HG03064 (cell line): Measurements from ENCODE around the gene SNTA1.
"Not testable (repeated sequence)": the region's sequence is repeated elsewhere in the genome, so short reads cannot be mapped to it uniquely, and the experiment has no call there.

Experiments
- ATAC-seq: cut with Tn5 transposase; IDR thresholded peaks from one replicate; pipeline ENCODE4 v1.9.1; 2021; ENCODE audit warnings: low read depth; ENCODE audit not compliant: unreplicated experiment

SNTA1 gene

DNA sequence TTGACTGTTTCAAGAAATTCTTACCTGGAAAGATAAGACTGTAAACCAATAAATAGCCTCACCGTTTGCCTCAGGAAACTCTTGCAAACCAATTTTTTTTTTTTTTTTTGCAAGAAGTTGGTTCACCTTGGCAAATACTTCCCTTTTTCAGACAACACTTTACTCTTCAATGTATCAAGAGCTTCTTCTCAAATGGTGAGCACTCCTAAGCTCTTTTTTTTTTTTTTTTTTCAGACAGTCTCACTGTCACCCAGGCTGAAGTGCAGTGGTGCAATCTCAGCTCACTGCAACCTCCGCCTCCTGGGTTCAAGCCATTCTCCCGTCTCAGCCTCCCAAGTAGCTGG is 22.7 kb upstream of the SNTA1 start:
- no peak for ATAC-seq

DNA sequence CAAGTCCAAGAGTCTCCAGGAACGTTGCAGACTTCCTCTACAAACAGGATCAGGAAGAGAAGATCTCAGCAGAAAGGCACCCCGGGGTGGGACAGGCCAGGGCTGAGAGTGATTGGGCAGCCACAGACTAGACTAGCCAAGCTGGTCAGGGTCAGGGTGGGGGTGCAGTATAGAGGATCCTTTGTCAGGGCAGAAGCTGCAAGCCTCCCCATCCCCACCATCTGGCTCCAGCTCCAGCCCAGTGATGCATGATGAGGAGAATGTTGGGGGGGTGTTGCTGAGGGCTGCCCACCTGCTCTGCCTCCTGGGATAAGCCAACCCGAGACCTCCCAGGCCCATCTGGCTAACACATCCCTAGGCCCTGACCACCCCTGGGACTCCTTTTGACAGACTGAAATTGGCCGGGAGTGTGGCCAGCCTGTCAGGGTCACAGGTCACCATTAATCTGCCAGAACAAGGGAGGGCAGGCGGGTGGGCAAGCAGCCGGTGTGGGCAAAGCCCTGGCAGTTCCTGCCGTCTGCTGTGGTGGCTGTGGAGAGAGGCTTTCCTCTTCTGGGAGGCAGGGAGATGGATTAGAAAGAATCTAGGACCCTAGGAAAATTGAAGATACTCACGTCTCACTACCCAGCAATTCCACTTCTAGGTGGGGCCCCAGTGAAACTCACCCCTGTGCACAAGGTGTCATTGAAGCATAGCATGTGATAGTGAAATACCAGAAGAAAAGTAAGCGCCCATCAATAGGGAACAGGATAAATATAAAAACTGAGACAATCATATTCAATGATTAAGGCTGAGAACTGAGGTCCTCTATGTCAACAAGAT is 22.1 kb upstream of the SNTA1 start:
- ATAC-seq = no peak

DNA sequence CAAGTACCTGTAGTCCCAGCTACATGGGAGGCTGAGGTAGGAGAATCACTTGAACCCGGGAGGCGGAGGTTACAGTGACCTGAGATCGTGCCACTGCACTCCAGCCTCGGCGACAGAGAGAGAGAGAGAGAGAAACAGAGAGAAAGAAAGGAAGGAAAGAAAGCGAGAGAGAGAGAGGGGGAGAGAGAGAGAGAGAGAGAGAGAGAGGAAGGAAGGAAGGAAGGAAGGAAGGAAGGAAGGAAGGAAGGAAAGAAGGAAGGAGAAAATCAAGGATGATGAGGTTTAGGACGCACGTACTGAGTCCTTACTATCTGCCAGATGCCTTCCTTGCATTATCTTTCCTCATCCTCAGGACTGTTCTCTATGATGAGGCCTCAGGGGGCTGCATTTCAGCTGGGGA is 21.2 kb upstream of the SNTA1 start:
- ATAC-seq = not testable (repeated sequence)

DNA sequence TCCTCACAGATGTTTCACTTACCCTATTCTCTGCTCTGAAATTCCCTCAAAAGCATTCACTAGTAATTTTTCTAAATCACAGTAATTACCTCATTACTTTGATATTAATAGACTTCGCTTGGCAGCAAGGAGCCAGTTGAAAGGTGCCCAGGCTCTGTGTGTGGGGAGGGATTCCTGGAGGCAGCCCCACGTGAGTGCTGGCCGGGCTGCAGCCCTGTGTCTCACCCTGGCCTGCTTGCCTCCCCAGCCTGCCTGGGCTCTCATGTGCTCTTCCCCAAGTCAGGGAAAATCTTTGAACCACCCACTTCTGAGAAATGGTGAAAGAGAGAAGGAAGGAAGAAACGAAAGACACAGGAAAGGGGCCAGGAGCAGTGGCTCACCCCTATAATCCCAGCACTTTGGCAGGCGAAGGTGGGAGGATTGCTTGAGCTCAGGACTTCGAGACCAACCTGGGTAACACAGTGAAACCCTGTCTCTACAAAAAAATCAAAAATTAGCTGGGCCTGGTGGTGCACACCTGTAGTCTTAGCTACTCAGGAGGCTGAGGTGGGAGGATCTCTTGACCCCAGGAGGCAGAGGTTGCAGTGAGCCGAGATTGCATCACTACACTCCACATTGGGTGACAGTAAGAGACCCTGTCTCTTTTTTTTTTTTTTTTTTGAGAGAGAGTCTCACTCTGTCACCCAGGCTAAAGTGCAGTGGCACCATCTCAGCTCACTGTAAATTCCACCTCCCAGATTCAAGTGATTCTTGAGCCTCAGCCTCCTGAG is 20.0 kb upstream of the SNTA1 start:
- ATAC-seq = no peak

DNA sequence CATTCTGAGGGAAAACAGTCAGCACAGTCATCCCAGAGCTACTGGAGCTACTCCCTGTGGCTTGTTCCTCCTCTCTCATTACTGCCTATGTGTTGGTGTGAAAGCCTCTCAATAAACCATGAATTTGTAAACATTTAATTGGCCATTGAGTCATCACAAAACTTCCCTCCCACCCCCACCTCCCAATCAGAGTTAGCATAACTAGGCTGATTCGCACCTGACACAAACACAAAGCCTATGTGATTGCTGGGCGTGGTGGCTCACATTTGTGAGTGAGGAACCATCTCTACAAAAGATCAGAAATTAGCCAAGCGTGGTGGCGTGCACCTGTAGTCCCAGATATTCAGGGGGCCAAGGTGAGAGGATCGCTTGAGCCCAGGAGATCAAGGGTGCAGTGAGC is 17.1 kb upstream of the SNTA1 start:
- ATAC-seq = no peak

DNA sequence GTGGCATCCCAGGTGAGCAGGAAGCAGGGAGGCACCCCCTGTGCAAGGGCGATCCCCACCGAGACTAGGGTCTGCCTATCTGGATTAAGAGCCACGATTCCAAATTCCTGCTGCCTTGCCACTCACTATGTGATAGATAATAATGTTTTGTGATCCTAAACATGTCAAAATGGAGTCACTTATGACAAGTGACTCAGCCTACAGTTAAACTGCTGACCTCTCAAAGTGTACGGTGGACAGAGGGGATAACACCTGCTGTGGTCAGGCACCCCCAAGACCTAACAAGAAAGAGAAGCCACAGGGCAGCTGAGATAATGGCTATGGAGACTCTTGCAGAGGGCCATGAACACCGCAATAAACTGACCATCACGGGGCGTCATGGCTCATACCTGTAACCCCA is 16.0 kb upstream of the SNTA1 start:
- no peak for ATAC-seq

DNA sequence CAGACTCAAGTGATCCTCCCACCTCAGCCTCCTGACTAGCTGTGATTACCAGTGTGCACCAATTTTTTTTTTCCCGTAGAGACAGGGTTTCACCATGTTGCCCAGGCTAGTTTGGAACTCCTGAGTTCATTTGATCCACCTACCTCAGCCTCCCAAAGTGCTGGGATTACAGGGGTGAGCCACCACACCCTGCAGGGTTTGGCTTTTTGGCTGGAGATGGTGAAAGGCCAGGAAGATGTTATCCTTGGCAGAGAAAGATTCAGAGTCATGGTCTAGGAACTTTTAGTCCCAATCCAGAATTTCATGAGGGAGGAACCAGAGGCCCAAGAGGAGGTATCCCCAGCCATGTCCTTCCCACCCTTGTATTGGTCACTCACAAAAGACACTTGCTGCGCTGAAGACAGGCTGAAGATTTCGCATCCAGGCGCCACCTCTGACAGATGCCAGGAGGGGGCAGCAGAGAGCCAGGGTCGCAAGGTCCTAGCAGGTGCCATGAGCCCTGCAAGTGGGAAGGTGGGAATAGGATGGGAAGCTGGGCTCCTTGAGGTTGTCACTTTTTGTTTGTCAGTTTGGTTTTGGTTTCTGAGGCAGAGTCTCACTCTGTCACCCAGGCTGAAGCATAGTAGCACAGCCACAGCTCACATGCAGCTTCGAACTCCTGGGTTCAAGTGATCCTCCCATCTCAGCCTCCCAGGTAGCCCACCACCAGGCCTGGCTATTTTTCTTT is 13.5 kb upstream of the SNTA1 start:
- not testable (repeated sequence) for ATAC-seq

DNA sequence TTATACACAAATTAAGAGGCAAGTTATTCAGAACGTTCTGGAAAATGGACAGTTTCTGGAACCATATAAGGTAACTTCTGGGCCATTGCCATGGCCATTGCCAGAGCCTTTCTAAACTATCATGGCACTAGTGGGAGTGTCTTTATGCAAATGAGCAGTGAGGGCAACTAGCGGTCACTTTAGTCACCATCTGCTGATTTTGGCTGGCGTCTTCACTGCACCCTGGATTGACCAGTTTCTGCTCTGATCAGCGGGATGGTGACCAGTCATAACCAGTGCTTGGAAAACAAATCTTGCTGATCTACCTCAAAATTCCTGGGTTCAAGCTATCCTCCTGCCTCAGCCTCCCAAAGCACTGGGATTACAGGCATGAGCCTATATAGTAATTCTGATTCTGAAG is 7.3 kb upstream of the SNTA1 start:
- no peak for ATAC-seq

DNA sequence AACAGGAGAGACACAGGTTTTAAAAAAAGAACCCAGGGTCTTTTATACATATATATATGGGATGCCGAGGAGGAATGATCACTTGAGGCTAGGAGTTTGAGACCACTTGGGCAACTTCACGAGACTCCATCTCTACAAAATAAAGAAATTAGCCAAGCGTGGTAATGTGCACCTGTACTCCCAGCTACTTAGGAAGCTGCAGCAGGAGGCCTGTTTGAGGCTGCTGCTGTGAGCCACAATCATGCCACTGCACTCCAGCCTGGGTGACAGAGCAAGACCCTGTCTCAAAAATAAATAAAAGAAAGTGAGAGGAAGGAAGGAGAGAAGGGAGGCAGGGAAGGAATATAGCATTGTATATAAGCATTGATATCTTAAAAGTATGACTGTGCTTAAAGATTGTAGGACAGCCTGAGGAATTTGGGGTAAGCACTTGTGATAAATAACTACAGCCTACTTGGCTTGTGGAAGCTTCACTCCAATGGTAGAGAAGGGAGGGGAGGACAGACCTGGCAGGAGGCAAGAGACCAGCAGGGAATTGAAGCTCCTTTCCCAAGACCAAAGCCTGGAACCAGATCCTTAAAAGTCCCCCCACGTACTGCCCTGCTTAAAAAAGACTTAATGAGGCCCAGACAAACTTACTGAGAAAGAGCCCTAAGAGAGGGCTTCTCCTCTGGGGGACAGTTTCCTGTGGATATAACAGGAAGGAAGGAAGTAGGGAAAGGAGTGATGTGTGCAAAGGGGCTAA is 2.5 kb upstream of the SNTA1 start:
- no peak for ATAC-seq

DNA sequence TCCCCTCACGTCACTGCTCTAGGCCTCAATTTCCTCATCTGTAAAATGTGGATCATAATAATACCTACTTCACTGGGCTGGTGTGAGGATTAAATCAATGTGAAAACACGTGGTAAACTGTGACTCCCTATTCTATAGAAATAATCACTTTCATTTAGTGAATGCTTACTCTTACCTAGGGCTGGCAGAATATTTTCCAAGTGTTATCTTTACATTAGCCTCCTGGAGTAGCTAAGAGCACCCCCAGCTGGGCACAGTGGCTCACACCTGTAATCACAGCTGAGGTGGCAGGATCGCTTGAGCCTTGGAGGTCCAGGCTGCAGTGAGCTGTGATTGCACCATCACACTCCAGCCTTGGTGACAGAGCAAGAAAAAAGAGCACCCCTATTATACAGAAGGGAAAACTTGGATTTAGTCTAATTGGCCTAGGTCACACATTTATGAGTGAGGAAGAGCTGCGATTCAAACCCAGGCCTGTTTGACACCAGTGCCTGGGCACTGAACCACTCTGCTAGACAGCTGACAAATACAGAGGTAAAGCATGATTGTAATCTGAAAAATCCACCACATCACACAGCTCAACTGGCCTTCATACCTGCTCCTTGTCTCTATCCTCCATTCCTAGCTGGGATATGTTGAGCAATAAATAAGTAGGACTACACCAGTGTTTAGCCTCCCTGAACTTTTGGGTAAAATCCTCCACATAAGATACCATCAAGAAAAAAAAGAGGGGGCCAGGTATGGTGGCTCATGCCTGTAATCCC is 1.4 kb upstream of the SNTA1 start:
- no peak for ATAC-seq

DNA sequence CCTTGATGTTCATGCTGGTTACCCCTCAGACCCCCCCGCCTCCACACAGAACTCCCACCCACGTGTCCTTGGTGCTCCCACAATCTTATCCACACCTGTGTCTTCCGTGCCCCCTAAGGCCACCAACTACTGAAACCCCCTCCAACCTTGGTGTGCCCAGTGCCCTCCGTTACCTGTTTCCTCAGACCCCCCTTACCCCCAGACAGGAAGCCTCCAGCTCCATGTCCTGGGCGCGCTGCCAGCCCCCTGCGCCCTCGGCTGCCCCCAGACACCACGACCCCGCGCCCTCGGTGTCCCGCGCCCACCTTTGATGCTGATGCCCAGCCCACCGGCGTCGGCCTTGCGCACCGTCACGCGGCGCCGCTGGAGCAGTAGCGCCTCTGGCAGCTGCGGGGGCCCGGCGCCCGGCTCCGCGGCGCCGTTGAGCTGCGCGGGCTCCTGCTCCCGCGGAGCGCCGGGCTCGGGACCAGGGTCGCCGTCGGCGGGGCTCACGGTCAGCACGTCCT is 504 bp downstream of the SNTA1 start:
- ATAC-seq = no peak

DNA sequence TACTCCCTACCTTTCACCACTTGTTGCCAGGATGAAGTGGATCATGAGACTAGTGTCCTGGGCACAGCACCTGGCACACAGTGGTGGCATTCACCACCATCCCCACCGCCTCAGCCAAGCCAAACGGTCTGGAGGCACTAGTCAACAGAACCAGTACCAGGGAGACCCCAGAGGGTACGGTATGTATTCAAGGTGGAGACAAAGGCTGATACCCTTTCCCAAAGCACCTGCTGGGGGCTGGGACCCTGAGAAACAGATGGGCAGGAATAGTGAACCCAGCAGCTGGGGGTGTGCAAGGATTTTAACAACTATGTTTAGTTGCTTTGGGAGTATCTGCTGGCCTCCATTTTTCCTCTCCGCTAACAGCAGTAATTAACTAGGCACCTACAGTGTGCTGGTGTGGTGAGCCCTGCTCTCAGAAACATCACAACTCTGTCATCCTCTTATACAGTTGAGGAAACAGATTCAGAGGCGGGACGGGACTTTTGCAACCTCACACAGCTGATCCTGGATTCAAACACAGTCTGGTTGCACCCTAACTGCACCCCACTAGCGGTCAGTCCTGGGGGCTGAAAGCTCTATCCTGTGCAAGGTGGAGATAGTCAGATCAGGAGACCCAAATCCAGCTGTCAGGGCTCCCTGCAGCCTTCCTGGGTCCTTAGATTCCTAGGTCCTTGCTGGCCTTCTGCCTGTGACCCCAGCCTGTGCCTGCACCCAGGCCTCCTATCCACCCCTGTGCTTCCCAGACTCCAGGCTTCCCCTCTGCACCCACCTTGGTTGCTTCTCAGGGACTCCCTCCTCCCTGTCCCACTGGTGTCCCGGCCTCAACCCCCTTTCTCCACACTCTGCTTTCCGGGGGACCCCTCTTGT is 1.2 kb downstream of the SNTA1 start:
- ATAC-seq = no peak

DNA sequence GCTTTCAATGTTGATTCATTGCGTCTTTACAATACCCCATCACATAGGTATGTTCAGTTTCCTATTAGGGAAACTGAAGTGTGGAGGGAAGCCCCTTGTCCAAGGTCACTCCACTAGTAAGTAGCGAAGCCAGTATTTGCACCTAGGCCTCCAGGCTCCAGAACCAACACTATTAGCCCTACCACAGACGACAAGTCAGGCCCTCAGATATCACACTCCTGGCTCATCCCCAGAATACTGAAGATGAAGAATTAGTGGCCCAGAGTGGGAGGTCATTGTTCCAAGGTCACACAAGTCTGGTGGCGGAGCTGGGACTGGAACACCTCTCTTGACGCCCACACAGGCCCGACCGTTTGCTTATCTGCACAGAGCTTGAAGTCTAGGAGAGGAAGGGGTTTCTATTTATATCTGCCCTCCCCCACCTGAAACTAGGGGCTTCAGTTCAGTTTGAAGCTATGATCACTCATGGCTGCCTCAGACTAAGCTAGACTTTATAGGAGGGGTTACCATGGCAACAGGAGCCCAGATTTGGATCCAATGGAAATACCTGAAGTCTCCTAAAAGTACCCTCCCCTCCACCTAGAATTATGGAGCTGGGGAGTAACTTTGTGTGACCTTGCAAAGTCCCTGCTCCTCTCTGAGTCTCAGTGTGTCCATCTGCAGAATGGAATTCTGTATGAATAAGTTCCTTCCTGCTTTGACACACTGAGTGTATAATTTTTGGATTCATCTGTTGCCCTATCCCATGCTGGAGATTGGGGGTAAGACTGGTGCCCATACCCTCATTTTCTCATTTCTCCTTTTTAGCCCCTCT is 2.2 kb downstream of the SNTA1 start:
- no peak for ATAC-seq

DNA sequence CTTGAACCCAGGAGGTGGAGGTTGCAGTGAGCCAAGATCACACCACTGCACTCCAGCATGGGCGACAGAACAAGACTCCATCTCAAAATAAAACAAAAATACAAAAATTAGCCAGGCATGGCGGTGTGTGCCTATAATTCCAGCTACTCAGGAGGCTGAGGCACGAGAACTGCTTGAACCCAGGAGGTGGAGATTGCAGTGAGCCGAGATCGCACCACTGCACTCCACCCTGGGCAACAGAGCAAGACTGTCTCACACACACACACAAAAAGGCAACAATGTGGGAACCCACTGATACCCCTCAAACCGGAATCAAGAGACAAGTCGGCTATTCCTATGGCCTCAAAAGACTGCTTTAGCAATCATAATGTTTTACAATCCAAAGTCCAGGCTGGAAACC is 3.0 kb downstream of the SNTA1 start:
- not testable (repeated sequence) for ATAC-seq

DNA sequence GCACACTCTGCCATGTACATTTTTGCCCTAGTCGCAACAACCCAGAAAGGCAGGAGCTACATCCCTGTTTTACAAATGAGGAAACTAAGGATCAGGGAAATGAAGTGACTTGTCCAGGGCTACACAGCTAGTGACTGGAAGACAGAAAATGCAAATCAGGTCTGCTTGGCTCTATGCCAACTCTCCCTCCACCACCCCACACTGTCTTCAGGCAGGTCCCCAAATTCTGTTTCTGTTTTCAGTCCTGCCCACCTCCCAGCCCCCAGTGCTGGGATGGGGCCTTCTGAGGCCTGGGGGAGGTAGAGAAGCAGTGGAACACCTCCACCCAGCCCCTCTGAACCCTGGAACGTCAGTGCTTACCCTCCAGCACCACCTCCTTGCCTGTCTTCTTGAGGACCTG is 5.1 kb downstream of the SNTA1 start:
- no peak for ATAC-seq

DNA sequence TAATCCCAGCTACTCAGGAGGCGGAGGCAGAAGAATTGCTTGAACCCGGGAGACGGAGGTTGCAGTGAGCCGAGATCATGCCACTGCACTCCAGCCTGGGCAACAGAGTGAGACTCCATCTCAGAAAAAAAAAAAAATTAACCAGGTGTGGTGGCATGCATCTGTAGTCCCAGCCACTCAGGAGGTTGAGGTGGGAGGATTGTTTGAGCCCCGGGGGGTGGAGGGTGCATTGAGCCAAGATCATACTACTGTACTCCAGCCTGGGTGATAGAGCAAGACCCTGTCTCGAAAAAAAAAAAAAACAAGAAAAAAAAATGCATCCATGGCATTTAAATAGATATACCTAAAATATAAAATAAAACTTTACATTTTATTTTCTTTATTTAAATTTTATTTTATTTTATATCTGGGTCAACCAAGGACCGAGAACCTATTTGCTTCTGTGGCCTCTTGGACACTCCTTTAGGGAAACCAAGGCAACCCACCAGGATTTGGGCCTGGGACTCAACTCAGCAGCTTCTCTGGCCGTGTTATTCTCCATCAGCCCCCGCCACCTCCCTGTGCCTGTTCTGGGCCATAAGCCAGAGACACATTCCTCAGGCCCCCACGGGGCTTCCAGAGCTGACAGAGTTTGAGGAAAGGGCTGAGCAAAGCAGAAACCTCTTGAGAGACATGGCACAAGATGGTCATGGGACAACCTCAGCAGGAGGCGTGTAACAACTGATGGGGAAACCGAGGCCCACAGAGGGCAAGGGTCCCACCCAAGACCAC is 6.2 kb downstream of the SNTA1 start:
- no peak for ATAC-seq

DNA sequence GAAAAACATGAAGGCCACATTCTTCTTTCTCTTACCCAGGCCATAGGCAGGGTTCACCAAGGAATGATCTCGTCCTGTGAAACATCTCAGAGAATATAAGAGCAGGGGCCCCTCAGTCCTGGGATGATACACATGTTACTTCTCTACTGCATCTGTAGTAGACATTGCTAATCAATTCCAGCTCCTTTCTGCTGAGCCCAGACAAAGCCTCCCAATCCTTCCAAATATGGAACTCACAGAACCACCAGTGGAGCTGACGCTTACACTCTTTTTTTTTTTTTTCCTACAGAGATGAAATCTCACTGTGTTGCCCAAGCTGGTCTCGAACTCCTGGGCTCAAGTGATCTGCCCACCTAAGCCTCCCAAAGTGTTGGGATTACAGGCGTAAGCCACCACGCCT is 9.1 kb downstream of the SNTA1 start:
- no peak for ATAC-seq
